ENCODE measurements around the gene MGA. TPM values are rescaled to one million over a fixed set of nuclear protein-coding genes. Genes with fewer than 3 reads are reported as not detected.
A peak's percentile ranks its signal among the peaks of the same experiment; 100 is the strongest.

Gene MGA
- polyA plus RNA-seq, 2 of the 4 experiments (the other 2 are of a cell fraction): 4.5 to 13.8 TPM

- no peaks in the 10 kb centered on the region for H3K9me3 ChIP-seq
- ChIA-PET POLR2A (no interaction called here), CTCF (no interaction called here)
- TF ChIP-seq HOXB5 (CRISPR knock-in tag; IDR thresholded peaks at IDR 0.05): no peak
- TF ChIP-seq FOXS1 (CRISPR knock-in tag; IDR thresholded peaks at IDR 0.05): no peak
- TF ChIP-seq, protein P1, sequence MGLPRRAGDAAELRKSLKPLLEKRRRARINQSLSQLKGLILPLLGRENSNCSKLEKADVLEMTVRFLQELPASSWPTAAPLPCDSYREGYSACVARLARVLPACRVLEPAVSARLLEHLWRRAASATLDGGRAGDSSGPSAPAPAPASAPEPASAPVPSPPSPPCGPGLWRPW (IDR thresholded peaks at IDR 0.05): no peak
- TF ChIP-seq RARB (CRISPR knock-in tag; IDR thresholded peaks at IDR 0.05): no peak
- TF ChIP-seq, protein P2, sequence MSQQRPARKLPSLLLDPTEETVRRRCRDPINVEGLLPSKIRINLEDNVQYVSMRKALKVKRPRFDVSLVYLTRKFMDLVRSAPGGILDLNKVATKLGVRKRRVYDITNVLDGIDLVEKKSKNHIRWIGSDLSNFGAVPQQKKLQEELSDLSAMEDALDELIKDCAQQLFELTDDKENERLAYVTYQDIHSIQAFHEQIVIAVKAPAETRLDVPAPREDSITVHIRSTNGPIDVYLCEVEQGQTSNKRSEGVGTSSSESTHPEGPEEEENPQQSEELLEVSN (IDR thresholded peaks at IDR 0.05; ENCODE audit: borderline replicate concordance, low read depth): no peak
- no peak for TF ChIP-seq PHF8 (IDR thresholded peaks at IDR 0.05; ENCODE audit: borderline replicate concordance, low read depth)
- no peak for TF ChIP-seq SREBF2 (IDR thresholded peaks at IDR 0.05)
- no peak for TF ChIP-seq CBX2 (IDR thresholded peaks at IDR 0.05; ENCODE audit: borderline replicate concordance, low read depth)
- no peak for TF ChIP-seq ESRRA (IDR thresholded peaks at IDR 0.05; ENCODE audit: borderline replicate concordance, low read length)
- TF ChIP-seq MAZ (IDR thresholded peaks at IDR 0.05; ENCODE audit: borderline replicate concordance, low read depth, low read length): no peak
- TF ChIP-seq NPAS2 (CRISPR knock-in tag; IDR thresholded peaks at IDR 0.05; ENCODE audit: borderline replicate concordance): no peak
- TF ChIP-seq POLR2AphosphoS2 (conservative IDR thresholded peaks at IDR 0.05; ENCODE audit: low read length): no peak
- TF ChIP-seq REST (IDR thresholded peaks at IDR 0.05): no peak
- no peak for TF ChIP-seq KDM5A (IDR thresholded peaks at IDR 0.05)
- no peak for TF ChIP-seq CHD2 (IDR thresholded peaks at IDR 0.05; ENCODE audit: low read length, partially characterized antibody)
- TF ChIP-seq SMC3 (IDR thresholded peaks at IDR 0.05): no peak
- no peak for TF ChIP-seq JUN (IDR thresholded peaks at IDR 0.05)
- no peak for TF ChIP-seq PBX3 (IDR thresholded peaks at IDR 0.05)
- no peak for TF ChIP-seq RCOR1 (IDR thresholded peaks at IDR 0.05; ENCODE audit: low read depth, low read length)
- no peak for TF ChIP-seq KDM1A (IDR thresholded peaks at IDR 0.05; ENCODE audit: low read depth)
- H3K27ac ChIP-seq: no peak overlapping the region
- peak overlapping the region; percentile 32; the same call in 1 of the 3 replicates for H3K4me2 ChIP-seq
- H3K4me3 ChIP-seq: no peak overlapping the region
- DNase-seq (ENCODE audit: low read depth in 1 of 2, low spot score in 1 of 2) (no peak), FAIRE-seq (no peak), ATAC-seq (no peak)
- peaks cover 25% of the 10 kb centered on the region for H3K4me1 ChIP-seq
- 46% methylated on average over 3 of the region's 3 CpGs for WGBS (ENCODE audit: missing lambda C conversion rate)
Measured at GRCh38 chr15:41666353-41666920, 6.2 kb downstream of the MGA start.

DNA sequence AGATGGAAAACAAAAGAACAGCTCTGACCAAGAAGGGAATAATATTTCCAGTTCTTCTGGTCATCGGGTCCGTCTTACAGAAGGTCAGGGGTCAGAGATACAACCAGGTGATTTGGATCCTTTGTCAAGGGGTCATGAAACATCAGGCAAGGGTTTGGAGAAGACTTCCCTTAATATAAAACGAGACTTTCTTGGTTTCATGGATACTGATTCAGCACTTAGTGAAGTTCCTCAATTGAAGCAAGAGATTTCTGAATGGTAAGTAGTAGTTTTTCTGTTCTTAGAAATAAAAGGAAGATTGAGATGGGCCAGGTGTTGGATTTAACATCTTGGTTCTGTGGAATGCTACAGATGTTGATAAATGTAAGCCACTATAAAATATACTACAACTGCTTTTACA is 9.5 kb downstream of the MGA start:
- DNase-seq (ENCODE audit: low read depth in 1 of 2, low spot score in 1 of 2) (no peak), ATAC-seq (no peak), FAIRE-seq (no peak)
- 87% methylated on average over 3 of the region's 3 CpGs for WGBS (ENCODE audit: missing lambda C conversion rate)
- POLR2A ChIA-PET: no interaction called here
- no peak overlapping the region for H3K4me2 ChIP-seq
- H3K9me3 ChIP-seq: no peaks in the 10 kb centered on the region
- peaks cover 17% of the 10 kb centered on the region for H3K4me1 ChIP-seq
- no peak for TF ChIP-seq FOSL2 (IDR thresholded peaks at IDR 0.05)
- no peak for TF ChIP-seq FOSL2 (CRISPR knock-in tag; IDR thresholded peaks at IDR 0.05)
- no peak for TF ChIP-seq EHMT2 (IDR thresholded peaks at IDR 0.05; ENCODE audit: low read depth)
- no peak for TF ChIP-seq HDAC2 (IDR thresholded peaks at IDR 0.05)
- no peak for TF ChIP-seq MAZ (IDR thresholded peaks at IDR 0.05; ENCODE audit: borderline replicate concordance, low read depth, low read length)
- TF ChIP-seq POLR2AphosphoS2 (conservative IDR thresholded peaks at IDR 0.05; ENCODE audit: low read length): no peak
- TF ChIP-seq, protein P3, sequence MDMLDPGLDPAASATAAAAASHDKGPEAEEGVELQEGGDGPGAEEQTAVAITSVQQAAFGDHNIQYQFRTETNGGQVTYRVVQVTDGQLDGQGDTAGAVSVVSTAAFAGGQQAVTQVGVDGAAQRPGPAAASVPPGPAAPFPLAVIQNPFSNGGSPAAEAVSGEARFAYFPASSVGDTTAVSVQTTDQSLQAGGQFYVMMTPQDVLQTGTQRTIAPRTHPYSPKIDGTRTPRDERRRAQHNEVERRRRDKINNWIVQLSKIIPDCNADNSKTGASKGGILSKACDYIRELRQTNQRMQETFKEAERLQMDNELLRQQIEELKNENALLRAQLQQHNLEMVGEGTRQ (IDR thresholded peaks at IDR 0.05): no peak
- no peak for TF ChIP-seq RNF2 (IDR thresholded peaks at IDR 0.05; ENCODE audit: borderline replicate concordance, low read depth)
- TF ChIP-seq RARB (CRISPR knock-in tag; IDR thresholded peaks at IDR 0.05): no peak
- CTCF ChIA-PET: no interaction called here
- H3K27ac ChIP-seq: no peak overlapping the region
- H3K4me3 ChIP-seq: no peak overlapping the region
